KOPT-K1 (cell line): ENCODE results near the gene PDILT.
"Not testable (repeated sequence)": the region's sequence is repeated elsewhere in the genome, so short reads cannot be mapped to it uniquely, and the experiment has no call there.

ENCODE experiments used
- H3K27ac ChIP-seq: fragments of 200-600 bp; sonication (generic); 2 replicates; pipeline ENCODE4 v1.5.1; 2016; ENCODE audit warnings: antibody characterized with exemption, mild to moderate bottlenecking, low read depth, low read length; ENCODE audit not compliant: poor library complexity, severe bottlenecking
- H3K36me3 ChIP-seq: fragments of 200-600 bp; sonication (generic); 2 replicates; pipeline ENCODE4 v1.5.1; 2017; ENCODE audit warnings: antibody characterized with exemption, mild to moderate bottlenecking, low read length, moderate library complexity; ENCODE audit not compliant: insufficient read depth
- H3K9me3 ChIP-seq: fragments of 200-600 bp; sonication (generic); 2 replicates; pipeline ENCODE4 v1.5.1; 2017; ENCODE audit warnings: antibody characterized with exemption, low read length, mild to moderate bottlenecking; ENCODE audit not compliant: insufficient read depth, poor library complexity, severe bottlenecking

PDILT gene

GRCh38 chr16:20327444-20328041 lies 77.0 kb downstream of the PDILT start, which contains the start of gene GP2:
Gene GP2 (minus strand): TSS chr16:20327513. CDS start chr16:20326431, 1,082 bp downstream.
- H3K36me3 ChIP-seq: no peaks in the 10 kb centered on the region
- H3K27ac ChIP-seq: no peak within 1 kb of the TSS
- H3K9me3 ChIP-seq: no peaks in the 10 kb centered on the region

- H3K36me3 ChIP-seq: no peaks in the 10 kb centered on the region
- no peaks in the 10 kb centered on the region for H3K9me3 ChIP-seq
- no peak overlapping the region for H3K27ac ChIP-seq
Observed at GRCh38 chr16:20326321-20326720, 78.2 kb downstream of the PDILT start.

GRCh38 chr16:20325005-20325404 lies 79.5 kb downstream of the PDILT start:
- Histone ChIP-seq H3K36me3 (no peaks in the 10 kb centered on the region), H3K27ac (no peak overlapping the region), H3K9me3 (no peaks in the 10 kb centered on the region)

- H3K9me3 ChIP-seq: no peaks in the 10 kb centered on the region
- H3K27ac ChIP-seq: no peak overlapping the region
Observed at GRCh38 chr16:20323591-20324117, 80.9 kb downstream of the PDILT start.

GRCh38 chr16:20322696-20323095 lies 81.8 kb downstream of the PDILT start:
- no peaks in the 10 kb centered on the region for H3K36me3 ChIP-seq
- no peaks in the 10 kb centered on the region for H3K9me3 ChIP-seq
- H3K27ac ChIP-seq: no peak overlapping the region

More at GRCh38 chr16:20323591-20324117, 80.9 kb downstream of the PDILT start:
- H3K36me3 ChIP-seq: no peaks in the 10 kb centered on the region

- Histone ChIP-seq H3K36me3 (no peaks in the 10 kb centered on the region), H3K9me3 (no peaks in the 10 kb centered on the region)
Observed at GRCh38 chr16:20321671-20322070, 82.9 kb downstream of the PDILT start.

GRCh38 chr16:20321051-20321450 lies 83.5 kb downstream of the PDILT start:
- not testable (repeated sequence) for H3K27ac ChIP-seq, H3K9me3 ChIP-seq, H3K36me3 ChIP-seq

More at GRCh38 chr16:20321671-20322070, 82.9 kb downstream of the PDILT start:
- no peak overlapping the region for H3K27ac ChIP-seq

GRCh38 chr16:20320592-20320991 lies 83.9 kb downstream of the PDILT start:
- Histone ChIP-seq H3K9me3 (no peaks in the 10 kb centered on the region), H3K27ac (no peak overlapping the region)

GRCh38 chr16:20320178-20320577 lies 84.4 kb downstream of the PDILT start:
- Histone ChIP-seq H3K9me3 (no peaks in the 10 kb centered on the region), H3K27ac (no peak overlapping the region), H3K36me3 (no peaks in the 10 kb centered on the region)

More at GRCh38 chr16:20320592-20320991, 83.9 kb downstream of the PDILT start:
- no peaks in the 10 kb centered on the region for H3K36me3 ChIP-seq

- no peak overlapping the region for H3K27ac ChIP-seq
- no peaks in the 10 kb centered on the region for H3K9me3 ChIP-seq
- no peaks in the 10 kb centered on the region for H3K36me3 ChIP-seq
Observed at GRCh38 chr16:20319406-20319805, 85.1 kb downstream of the PDILT start.

GRCh38 chr16:20318437-20318836 lies 86.1 kb downstream of the PDILT start:
- Histone ChIP-seq H3K36me3 (no peaks in the 10 kb centered on the region), H3K27ac (no peak overlapping the region), H3K9me3 (no peaks in the 10 kb centered on the region)

- Histone ChIP-seq H3K27ac (no peak overlapping the region), H3K9me3 (no peaks in the 10 kb centered on the region), H3K36me3 (no peaks in the 10 kb centered on the region)
Observed at GRCh38 chr16:20318006-20318405, 86.5 kb downstream of the PDILT start.

- Histone ChIP-seq H3K27ac (no peak overlapping the region), H3K9me3 (no peaks in the 10 kb centered on the region), H3K36me3 (no peaks in the 10 kb centered on the region)
Observed at GRCh38 chr16:20317117-20317516, 87.4 kb downstream of the PDILT start.

- H3K9me3 ChIP-seq: no peaks in the 10 kb centered on the region
- H3K36me3 ChIP-seq: no peaks in the 10 kb centered on the region
- H3K27ac ChIP-seq: no peak overlapping the region
Observed at GRCh38 chr16:20316715-20317114, 87.8 kb downstream of the PDILT start.

- Histone ChIP-seq H3K27ac (no peak overlapping the region), H3K36me3 (no peaks in the 10 kb centered on the region), H3K9me3 (no peaks in the 10 kb centered on the region)
Observed at GRCh38 chr16:20315764-20316163, 88.8 kb downstream of the PDILT start.

- H3K9me3 ChIP-seq: no peaks in the 10 kb centered on the region
- H3K27ac ChIP-seq: no peak overlapping the region
- H3K36me3 ChIP-seq: no peaks in the 10 kb centered on the region
Observed at GRCh38 chr16:20314575-20314974, 90.0 kb downstream of the PDILT start.
